CD4-positive, alpha-beta T cell treated with Interleukin-17A for 1 hour (primary cell): ENCODE results near the gene CD200.

Experiments
- DNase-seq: peaks from one replicate; pipeline ENCODE4 v3.0.0-alpha.2; 2020

Gene CD200

GRCh38 chr3:112333002-112333380, at the start of gene CD200:
CD200 (plus strand) TSS chr3:112333156; CDS start chr3:112333213, 57 bp downstream.
- DNase-seq = peak; percentile 39

GRCh38 chr3:112289011-112289410, 43.9 kb upstream of the CD200 start:
- no peak for DNase-seq

GRCh38 chr3:112293368-112294321, 39.3 kb upstream of the CD200 start, which contains the start of gene SLC9C1:
SLC9C1 (minus strand) TSS chr3:112294216; CDS start chr3:112286791, 7,425 bp downstream.
- peak; percentile 69 for DNase-seq

DNA sequence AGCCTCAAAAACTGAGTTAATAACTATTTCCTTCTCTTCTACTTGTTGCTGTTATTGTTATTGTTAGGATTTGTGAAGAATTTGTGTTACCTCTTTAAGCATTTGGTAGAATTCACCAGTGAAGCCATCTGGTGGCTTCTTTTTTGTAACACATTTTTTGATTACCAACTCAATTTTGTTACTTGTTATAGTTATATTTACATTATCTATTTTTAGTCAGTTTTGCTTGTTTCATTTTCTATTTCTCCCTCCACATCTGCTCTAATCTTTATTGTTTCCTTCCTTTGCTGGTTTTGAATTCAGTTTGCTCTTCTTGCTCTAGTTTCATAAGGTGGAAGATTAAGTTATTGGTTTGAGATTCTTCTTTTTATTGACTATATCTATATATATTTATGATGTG, 35.2 kb upstream of the CD200 start:
- DNase-seq = peak; percentile 18

DNA sequence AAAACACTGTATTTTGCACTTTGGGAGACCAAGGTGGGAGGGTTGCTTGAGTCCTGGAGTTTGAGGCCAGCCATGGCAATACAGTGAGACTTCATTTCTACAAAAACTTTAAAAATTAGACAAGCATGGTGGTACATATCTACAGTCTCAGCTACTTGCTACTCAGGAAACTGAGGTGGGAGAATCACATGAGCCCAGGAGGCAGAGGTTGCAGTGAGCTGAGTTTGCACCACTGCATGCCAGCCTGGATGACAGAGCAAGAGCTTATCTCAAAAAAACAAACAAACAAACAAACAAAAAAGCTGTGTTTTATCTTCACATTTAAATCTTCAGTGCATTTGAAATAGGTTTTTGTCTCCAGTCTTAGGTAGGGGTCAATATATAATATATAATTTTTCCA, 34.2 kb upstream of the CD200 start:
- no peak for DNase-seq

GRCh38 chr3:112302150-112302830, 30.7 kb upstream of the CD200 start:
- DNase-seq = no peak

DNA sequence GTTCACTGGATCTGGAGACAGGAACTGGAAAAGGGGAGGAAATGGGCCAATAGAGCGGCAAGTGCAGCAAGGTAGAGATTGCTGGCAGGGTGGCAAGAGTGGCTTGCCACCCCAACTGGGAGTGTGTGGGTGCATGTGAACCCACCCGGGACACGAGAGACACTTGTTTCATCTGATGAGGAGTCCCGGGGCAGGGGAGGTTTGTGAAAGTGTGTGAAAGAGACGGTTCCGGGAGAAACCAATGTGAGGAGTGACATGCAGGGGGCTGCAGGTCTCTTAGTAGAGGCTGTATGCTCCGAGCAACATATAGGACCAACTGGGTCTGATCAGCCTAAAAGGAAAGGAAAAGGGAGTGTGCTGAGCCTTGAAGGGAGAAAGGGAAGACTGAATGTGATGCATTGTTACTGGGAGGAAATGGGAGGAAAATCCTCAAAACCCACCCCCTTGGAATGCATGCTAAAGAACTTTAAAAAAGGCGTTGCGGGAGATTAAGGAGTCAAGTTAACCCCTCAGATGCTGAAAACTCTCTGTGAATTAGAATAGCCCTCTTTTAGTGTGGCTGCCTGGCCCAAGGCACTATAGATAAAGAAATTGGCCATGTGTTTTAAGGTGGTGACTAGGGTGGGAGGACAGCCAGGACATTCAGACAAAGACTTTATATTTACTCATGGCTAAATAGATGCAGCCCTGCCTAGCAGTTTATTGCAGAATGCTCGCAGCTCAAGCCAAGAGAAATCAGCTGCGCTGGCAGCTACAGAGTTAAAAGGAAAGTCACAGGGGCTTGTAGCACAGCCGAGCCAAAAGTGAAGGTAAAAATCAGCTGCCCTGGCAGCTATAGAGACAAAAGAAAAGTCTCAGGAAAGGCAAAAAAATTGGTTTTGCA, 29.8 kb upstream of the CD200 start:
- DNase-seq = no peak

- DNase-seq = peak; percentile 16
These were observed 29.1 kb upstream of the CD200 start for GRCh38 chr3:112303764-112304325.

GRCh38 chr3:112304611-112305010, 28.3 kb upstream of the CD200 start:
- no peak for DNase-seq

DNA sequence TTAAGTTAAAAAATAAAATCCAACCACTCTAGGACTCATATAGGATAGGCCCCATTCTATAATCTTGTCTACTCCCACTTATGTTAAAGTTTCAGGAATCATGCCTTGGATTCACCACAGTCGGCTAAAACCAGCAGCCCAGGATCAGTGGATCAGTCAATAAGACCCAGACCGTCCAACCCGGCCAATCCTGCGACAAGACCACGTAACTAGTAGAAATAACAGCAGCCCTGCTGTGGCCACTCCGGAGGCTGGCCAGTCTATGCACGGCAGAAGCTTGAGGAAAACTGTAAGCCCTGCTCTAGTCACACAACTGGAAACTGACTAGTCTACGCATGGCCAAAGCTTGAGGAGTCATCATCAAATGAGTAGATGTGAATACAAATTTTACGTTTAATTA, 26.1 kb upstream of the CD200 start:
- DNase-seq = no peak

DNA sequence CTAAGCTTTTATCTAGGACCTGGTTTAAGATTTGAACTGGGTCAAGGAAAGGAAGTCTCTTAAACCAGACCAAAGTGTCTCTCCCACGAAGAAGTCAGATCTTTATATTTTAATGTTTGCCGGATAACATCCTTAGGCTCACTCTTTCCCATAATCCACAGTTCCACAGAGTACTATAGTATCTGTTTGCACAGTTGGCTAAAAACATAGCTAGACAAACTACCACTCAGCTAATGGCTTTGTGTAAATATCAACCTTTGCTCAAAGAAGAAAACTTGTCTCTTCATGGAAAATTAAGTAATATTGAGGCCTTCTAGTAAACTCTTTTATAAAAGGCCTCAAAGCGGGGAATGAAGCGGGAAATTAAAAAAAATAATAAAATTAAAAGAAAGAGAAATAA, 25.4 kb upstream of the CD200 start:
- DNase-seq = no peak

- no peak for DNase-seq
These were observed 24.6 kb upstream of the CD200 start for GRCh38 chr3:112308151-112308911.

- DNase-seq = no peak
These were observed 18.3 kb upstream of the CD200 start for GRCh38 chr3:112314649-112315048.

- DNase-seq = no peak
These were observed 17.2 kb upstream of the CD200 start for GRCh38 chr3:112315791-112316190.

DNA sequence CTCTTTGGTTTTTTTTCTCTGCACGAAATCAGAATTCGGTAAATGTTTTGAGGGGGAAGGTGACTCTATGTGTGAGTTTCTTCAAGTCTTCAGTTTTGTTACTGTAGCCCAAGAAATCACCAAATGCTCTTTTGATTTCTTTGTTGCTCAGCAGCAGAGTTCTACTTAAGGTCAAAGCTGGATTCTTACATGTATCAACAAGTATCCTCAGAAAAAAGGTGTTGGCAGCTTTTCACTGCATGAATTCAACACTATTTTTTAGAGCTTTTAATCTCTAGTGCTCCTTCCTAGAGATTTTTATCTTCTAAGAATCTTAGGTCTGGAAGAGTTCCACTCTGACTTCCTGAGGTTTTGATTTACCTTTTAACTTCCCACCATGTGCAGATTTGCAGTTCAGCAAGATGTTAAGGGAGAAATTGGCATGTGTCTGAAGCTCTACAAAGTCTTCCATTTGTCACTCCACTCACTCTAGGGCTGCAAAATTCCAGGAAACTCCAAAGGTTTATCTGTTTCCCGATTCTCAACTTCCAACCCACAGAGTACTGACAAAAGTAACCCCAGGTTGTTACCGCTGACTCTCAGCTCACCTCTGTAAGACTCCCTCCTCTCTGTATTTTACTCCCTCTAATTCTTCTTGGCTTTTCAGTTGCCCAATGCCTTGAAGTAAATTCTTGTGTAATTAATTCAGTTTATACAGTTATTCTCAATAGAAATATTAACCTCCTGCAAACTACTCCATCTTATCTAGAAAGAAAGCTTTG, 13.3 kb upstream of the CD200 start:
- DNase-seq = no peak

- no peak for DNase-seq
These were observed 12.3 kb upstream of the CD200 start for GRCh38 chr3:112320691-112321090.

- DNase-seq = no peak
These were observed 10.9 kb upstream of the CD200 start for GRCh38 chr3:112321867-112322652.

DNA sequence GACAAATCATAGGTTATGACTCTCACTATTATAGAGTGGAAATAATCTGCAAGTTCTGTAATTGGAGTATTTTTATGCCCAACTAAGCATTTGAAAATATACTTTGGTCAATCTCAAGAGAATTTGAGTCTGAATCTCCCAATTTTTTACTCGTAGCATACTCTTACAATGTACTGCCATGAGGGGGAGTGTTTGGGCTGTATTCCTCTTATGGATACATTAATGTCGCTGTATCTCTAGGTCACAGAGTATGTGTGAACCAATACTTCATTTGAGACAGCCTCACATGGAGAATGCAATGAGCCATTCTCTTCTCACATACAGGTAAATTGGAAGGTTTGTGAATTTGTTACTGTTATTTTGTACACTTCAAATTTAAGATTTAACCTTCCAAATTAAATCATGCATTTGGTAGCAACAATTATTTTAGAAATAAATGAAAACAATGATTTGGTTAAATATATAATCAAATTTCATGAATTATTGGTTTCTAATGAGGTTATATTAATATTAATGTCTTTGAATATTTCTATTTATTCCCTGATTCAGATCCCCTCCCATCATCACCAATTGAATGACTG, 5.5 kb upstream of the CD200 start:
- peak; percentile 74 for DNase-seq

DNA sequence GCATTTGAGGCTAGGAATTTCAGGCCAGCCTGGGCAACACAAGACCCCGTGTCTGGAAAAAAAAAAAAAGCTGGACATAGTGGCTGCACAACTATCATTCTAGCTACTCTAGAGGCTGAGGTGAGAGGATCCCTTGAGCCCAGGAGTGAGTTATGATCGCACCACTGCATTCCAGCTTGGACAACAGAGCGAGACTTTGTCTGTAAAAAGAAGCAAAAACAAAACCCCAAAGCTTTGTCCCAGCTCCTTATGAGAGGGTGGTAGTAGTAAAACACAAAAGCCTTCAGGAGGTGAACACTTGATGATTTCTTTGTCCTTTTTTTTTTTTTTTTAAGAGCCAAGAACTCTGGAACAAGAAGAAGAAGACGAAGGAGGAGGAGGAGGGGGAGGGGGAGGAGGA, 1.1 kb upstream of the CD200 start:
- DNase-seq = no peak
